Aorta (tissue), 5 donors: Measurements from ENCODE around the gene CENPP. TPM values are rescaled to one million over a fixed set of nuclear protein-coding genes. Genes with fewer than 3 reads are reported as not detected.

Experiments used
- ATAC-seq: fragments of 200-7000 bp; cut with Tn5 transposase; one replicate; pipeline ENCODE4 v1.9.1; 2022; ENCODE audit warnings: moderate library complexity; ENCODE audit not compliant: low FRiP score
- DNase-seq, 2 donors: peaks; one replicate each; pipeline ENCODE4 v3.0.0-alpha.2; 2020
- H3K27ac ChIP-seq, 2 donors: one replicate each; pipeline ENCODE4 v1.5.1; 2013; ENCODE audit warnings: low read length in 2 of 2, mild to moderate bottlenecking in 2 of 2, moderate library complexity in 2 of 2, control low read depth in 1 of 2, inconsistent platforms in 1 of 2, low read depth in 1 of 2
- H3K27me3 ChIP-seq, 2 donors: one replicate each; pipeline ENCODE4 v1.6.1; 2013; ENCODE audit warnings: control low read depth in 1 of 2, low read length in 1 of 2, mild to moderate bottlenecking in 1 of 2, moderate library complexity in 1 of 2; ENCODE audit not compliant: insufficient read depth in 2 of 2, control insufficient read depth in 1 of 2
- H3K36me3 ChIP-seq, 2 donors: one replicate each; pipeline ENCODE4 v1.6.1; 2013; ENCODE audit warnings: control low read depth in 1 of 2, low read length in 1 of 2, mild to moderate bottlenecking in 1 of 2; ENCODE audit not compliant: insufficient read depth in 2 of 2, control insufficient read depth in 1 of 2
- H3K4me1 ChIP-seq, 2 donors: one replicate each; pipeline ENCODE4 v1.6.1; 2013; ENCODE audit warnings: low read length in 2 of 2, control low read depth in 1 of 2, mild to moderate bottlenecking in 1 of 2, moderate library complexity in 1 of 2; ENCODE audit not compliant: insufficient read depth in 2 of 2, control insufficient read depth in 1 of 2
- H3K4me3 ChIP-seq, 2 donors: one replicate each; pipeline ENCODE4 v1.5.1; 2013; ENCODE audit warnings: low read length in 2 of 2, control low read depth in 1 of 2, mild to moderate bottlenecking in 1 of 2
- H3K9me3 ChIP-seq: one replicate; pipeline ENCODE4 v1.6.1; 2013; ENCODE audit warnings: mild to moderate bottlenecking, low read length; ENCODE audit not compliant: control insufficient read depth
- WGBS, 2 donors: extraction: QIAGEN DNeasy Blood & Tissue Kit; methylation state at CpG; one replicate each; pipeline ENCODE4 v1.1.7; 2013; 5-methylcytosine and 5-hydroxymethylcytosine counted together
- intact Hi-C, 2 donors: fragments of 100-400 bp; cut with DNase I; formaldehyde crosslinking; loops; one replicate each; pipeline versions ENCODE4 v1.14.2 to v1.15.0; 2022
- polyA plus RNA-seq, 2 donors: library from polyadenylated mRNA; stranded (reverse); fragments of 200-250 nt; gene quantifications; one replicate each; pipeline ENCODE4 v1.2.3, GENCODE V29; 2013
- total RNA-seq, 2 donors: library from RNA; stranded (reverse); fragmentation: NEBNext Ultra II Directional; extraction: Animal tissue kit (Norgen Biotek cat#: 25700); gene quantifications; one replicate each; pipeline ENCODE4 v1.2.1, GENCODE V29; 2021
- donor health status: healthy with polysubstance abuse.
- donor health status: Bipolar disorder and iron deficiency.
- donor health status: DM: no; HTN: no; CAD: no.
- donor health status: DM: no; HTN: no; CAD: no.
- donor health status: DM: yes; HTN: yes; CAD: no.

Gene CENPP
- total and polyA plus RNA-seq, 4 donors, result 0.50 to 11.1 (median 4.3) TPM

DNA sequence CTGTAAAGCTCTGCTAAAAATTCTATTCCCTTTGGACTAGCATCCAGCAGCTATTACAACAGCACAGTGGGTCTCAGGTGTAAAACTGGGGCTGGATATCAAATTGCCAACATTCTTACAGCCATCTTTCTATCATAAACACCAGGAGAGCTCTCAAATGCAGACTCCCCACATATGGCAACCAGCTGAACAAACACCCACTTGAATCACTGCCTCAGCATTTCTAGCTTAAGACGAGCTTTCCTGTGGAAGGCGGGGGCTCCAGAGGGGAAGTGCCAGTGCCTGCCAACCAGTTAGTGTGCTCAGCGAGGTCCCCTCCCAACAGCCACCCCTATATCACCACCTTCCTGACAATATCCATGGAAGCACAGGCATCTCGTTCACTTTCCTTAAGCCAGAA lies 282.0 kb downstream of the CENPP start:
- ATAC-seq, result peak; percentile 13
- 9 to 12% methylated on average over 4 of the region's 4 CpGs for WGBS, 2 donors
- Histone ChIP-seq H3K27me3 (no peaks in the 10 kb centered on the region), H3K27ac (peak overlapping the region in 1 of 2 donors; percentile 66), H3K4me1 (peaks cover 0 to 2% of the 10 kb centered on the region in 2 donors), H3K36me3 (no peaks in the 10 kb centered on the region), H3K4me3 (no peak overlapping the region), H3K9me3 (no peaks in the 10 kb centered on the region)
- intact Hi-C loops, result no loop called here
- peak in 1 of 2 donors; percentile 61 for DNase-seq

- Histone ChIP-seq H3K4me1 (peaks cover 0 to 2% of the 10 kb centered on the region in 2 donors), H3K27ac (peak overlapping the region; percentile 61 to 75), H3K36me3 (no peaks in the 10 kb centered on the region), H3K9me3 (no peaks in the 10 kb centered on the region), H3K4me3 (no peak overlapping the region), H3K27me3 (no peaks in the 10 kb centered on the region)
- 30 to 34% methylated on average over 10 of the region's 10 CpGs for WGBS, 2 donors
- DNase-seq (no peak), ATAC-seq (no peak)
- intact Hi-C loops, result no loop called here
Measured at GRCh38 chr9:92608241-92608908, 282.6 kb downstream of the CENPP start.

DNA sequence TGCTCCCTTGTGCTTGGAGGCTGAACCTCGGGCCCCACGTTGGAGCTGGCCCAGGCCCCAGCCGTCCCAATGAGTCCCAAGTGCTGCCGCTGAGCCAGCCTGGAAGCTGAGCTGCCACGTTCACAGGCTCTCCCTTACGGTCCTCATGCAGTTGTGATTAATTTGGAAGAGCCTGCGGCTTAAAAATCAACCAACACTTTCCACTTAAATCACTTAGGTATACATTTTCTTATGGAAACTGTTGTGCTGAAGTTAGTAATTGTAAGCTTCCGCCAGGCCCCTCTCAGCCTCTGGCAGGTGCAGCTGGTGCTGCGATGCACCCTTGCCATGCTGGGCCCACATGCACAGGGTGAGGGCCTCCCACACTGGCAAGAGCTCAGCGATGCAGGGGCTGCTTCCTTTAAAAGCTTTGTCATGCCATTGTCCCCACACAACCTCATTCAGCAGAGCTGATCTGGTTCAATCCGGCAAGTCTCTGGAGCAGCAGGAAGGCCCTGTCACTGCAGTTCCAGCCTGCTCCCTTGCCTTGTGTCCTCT lies 283.2 kb downstream of the CENPP start:
- ATAC-seq, result peak; percentile 74
- Histone ChIP-seq H3K36me3 (no peaks in the 10 kb centered on the region), H3K27ac (peak overlapping the region; percentile 61 to 75), H3K4me3 (no peak overlapping the region), H3K9me3 (no peaks in the 10 kb centered on the region), H3K27me3 (no peaks in the 10 kb centered on the region), H3K4me1 (peaks cover 0 to 2% of the 10 kb centered on the region in 2 donors)
- WGBS, 2 donors, result 6 to 8% methylated on average over 11 of the region's 11 CpGs
- intact Hi-C loops, result no loop called here
- peak in 1 of 2 donors; percentile 70 for DNase-seq

- WGBS, 2 donors, result 93 to 95% methylated on average over 32 of the region's 32 CpGs
- ATAC-seq, result no peak
- no peak for DNase-seq
Measured at GRCh38 chr9:92610470-92611420, 285.0 kb downstream of the CENPP start.

GRCh38 chr9:92611621-92612285 lies 286.0 kb downstream of the CENPP start:
- H3K27ac ChIP-seq, result no peak overlapping the region
- 79 to 85% methylated on average over 10 of the region's 10 CpGs for WGBS, 2 donors
- DNase-seq, result no peak
- H3K9me3 ChIP-seq, result no peaks in the 10 kb centered on the region
- intact Hi-C loops, result no loop called here
- no peaks in the 10 kb centered on the region for H3K36me3 ChIP-seq
- no peaks in the 10 kb centered on the region for H3K27me3 ChIP-seq
- ATAC-seq, result no peak
- H3K4me3 ChIP-seq, result no peak overlapping the region
- H3K4me1 ChIP-seq, result peaks cover 0 to 2% of the 10 kb centered on the region in 2 donors

More at GRCh38 chr9:92610470-92611420, 285.0 kb downstream of the CENPP start:
- no peaks in the 10 kb centered on the region for H3K36me3 ChIP-seq
- H3K9me3 ChIP-seq, result no peaks in the 10 kb centered on the region
- H3K27ac ChIP-seq, result no peak overlapping the region
- H3K27me3 ChIP-seq, result no peaks in the 10 kb centered on the region
- no peak overlapping the region for H3K4me3 ChIP-seq
- peaks cover 0 to 2% of the 10 kb centered on the region in 2 donors for H3K4me1 ChIP-seq
- intact Hi-C loops, result no loop called here

DNA sequence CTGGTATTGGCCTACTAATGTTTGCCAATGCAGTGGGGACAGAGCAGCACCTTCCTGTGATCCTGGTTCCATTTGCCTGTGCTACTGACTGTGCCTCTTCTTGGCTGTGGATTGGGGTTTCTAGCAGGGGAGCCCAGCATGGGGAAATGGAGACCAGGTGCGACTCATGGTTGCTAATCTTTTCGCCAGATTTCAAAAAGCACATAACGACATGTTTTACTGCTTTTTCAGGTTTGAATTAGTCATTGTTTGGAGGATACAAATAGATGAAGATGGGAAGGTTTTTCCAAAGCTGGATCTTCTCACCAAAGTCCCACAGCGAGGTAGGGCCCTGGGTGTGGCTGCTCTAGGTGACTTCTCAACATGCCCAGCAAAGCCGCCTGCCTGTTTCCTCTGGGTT lies 286.5 kb downstream of the CENPP start:
- no peak for ATAC-seq
- peaks cover 0 to 2% of the 10 kb centered on the region in 2 donors for H3K4me1 ChIP-seq
- no peak overlapping the region for H3K4me3 ChIP-seq
- 95 to 98% methylated on average over 5 of the region's 5 CpGs for WGBS, 2 donors
- no peaks in the 10 kb centered on the region for H3K36me3 ChIP-seq
- no peak for DNase-seq
- intact Hi-C loops, result no loop called here
- H3K27ac ChIP-seq, result no peak overlapping the region
- H3K9me3 ChIP-seq, result no peaks in the 10 kb centered on the region
- H3K27me3 ChIP-seq, result no peaks in the 10 kb centered on the region

- H3K36me3 ChIP-seq, result no peaks in the 10 kb centered on the region
- H3K27ac ChIP-seq, result no peak overlapping the region
- H3K9me3 ChIP-seq, result no peaks in the 10 kb centered on the region
- no peak for ATAC-seq
- WGBS, 2 donors, result 84 to 94% methylated on average over 11 of the region's 11 CpGs
- no peak overlapping the region for H3K4me3 ChIP-seq
- no peak for DNase-seq
- intact Hi-C loops, result no loop called here
- peaks cover 0 to 2% of the 10 kb centered on the region in 2 donors for H3K4me1 ChIP-seq
- H3K27me3 ChIP-seq, result no peaks in the 10 kb centered on the region
Measured at GRCh38 chr9:92612816-92613215, 287.1 kb downstream of the CENPP start.

DNA sequence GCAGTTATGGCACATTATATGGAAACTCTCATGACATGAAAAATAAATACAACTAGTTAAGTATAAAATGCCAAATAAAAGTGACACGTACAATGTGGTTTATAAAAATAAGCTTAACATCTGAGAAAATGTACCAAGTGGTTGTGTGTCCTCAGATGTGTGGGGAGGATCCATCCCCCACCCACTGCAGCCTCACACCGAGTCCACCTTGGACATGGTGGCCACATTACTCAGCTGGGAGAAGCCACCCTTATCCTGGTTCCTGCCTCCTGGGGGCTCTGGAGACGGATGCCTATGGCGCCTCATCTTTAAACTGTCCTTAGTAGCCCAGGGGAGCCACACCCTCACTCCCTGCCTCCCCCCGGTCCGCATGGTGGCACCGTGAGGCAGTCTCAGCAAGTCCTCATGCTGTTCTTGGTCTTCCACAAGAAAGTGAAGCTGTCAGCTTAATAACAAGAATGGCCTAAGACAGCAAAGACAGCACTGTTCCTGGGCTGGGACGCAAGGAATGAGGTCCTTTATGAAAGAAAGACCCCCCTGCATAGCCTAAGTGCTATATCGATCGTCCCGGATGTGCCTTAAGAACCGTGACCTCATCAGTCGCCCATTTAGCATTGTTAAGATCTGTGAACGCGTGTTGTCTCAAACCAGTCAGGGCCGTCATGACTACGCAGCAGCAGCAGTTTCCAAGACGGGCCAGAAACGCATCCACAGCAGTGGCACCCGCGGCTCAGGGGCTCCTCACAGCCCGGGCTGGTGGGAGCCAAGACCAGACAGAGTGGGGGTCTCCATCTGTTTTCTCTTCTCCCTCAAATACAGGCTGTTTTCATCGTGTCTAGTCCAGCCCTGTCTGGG lies 287.7 kb downstream of the CENPP start:
- H3K4me3 ChIP-seq, result no peak overlapping the region
- no peaks in the 10 kb centered on the region for H3K36me3 ChIP-seq
- no peaks in the 10 kb centered on the region for H3K9me3 ChIP-seq
- WGBS, 2 donors, result 93 to 94% methylated on average over 23 of the region's 23 CpGs
- no peaks in the 10 kb centered on the region for H3K27me3 ChIP-seq
- intact Hi-C loops, result no loop called here
- no peaks in the 10 kb centered on the region for H3K4me1 ChIP-seq
- no peak for DNase-seq
- H3K27ac ChIP-seq, result no peak overlapping the region
- ATAC-seq, result no peak
